ENCODE results near the gene MYO5C.

- no peak for TF ChIP-seq CTCF (IDR thresholded peaks at IDR 0.05)
- no peak for TF ChIP-seq POLR2A (IDR thresholded peaks at IDR 0.05)
These were observed 48.2 kb upstream of the MYO5C start for GRCh38 chr15:52343831-52344230.

Data from esophagus squamous epithelium (tissue), 4 donors.